ENCODE data around the gene DAP. TPM values are rescaled to one million over a fixed set of nuclear protein-coding genes. Genes with fewer than 3 reads are reported as not detected.

The DAP gene
- total RNA-seq, 1 experiment from 2014 or later, result 108 TPM

DNA sequence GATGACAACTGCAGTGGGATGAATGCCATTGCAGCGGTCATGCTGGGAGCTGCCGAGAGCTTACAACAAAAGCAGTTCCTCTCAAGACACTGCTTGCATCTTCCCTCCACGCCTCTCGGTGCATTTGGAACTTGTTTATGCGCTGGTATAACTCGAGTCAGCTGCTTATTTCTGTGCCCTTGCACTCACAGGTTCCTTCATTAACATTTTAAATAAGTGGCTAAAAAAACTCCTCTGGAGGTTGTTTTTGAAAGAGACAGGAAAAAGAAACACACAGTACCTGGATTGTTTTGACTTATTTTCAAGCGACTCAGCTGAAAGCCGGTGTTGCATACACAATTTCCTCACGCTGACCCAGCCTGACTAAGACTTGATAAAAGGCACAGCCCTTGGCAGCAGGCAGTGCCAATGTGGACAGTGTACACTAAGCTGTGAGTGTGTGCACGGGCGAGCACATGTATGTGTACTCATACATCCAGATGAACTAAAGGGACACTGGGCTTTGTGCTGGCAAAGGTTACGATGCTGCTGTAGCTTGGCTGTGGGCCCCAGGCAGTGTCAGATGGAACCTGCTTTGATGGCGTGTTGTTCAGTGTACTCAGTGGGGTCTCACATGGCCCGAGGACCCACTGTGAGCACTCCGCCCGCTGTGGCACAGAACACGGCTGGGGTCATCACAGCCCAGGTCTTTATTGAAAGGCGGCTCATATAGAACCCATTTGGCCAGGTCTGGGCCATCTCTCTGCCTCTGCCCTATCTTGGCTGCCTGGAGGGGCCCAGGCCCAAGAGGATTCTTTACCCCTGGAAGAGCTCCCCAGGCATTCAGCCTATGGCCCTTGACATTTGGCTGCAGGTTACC lies 104.8 kb downstream of the DAP start:
- intact Hi-C loops (cut with micrococcal nuclease; ENCODE audit: unreplicated experiment) (no loop called here), in situ Hi-C loops (cut with HindIII; ENCODE audit: low pct_unique_long_range_greater_than_20kb, low sequenced_read_pairs) (no loop called here)
- DNase-seq (ENCODE audit: low read depth, low spot score) (no peak), ATAC-seq (no peak)
- CTCF ChIA-PET, result no interaction called here
- H3K27ac ChIP-seq (ENCODE audit: low read length), result no peak overlapping the region
- POLR2A ChIA-PET, result no interaction called here
- no peaks in the 10 kb centered on the region for H3K9me3 ChIP-seq (ENCODE audit: control insufficient read depth, insufficient read depth, low read depth, low read length)
- no peak overlapping the region for H3K4me3 ChIP-seq (ENCODE audit: low read depth in 2 of 2, low read length in 2 of 2)
- no peaks in the 10 kb centered on the region for H3K4me1 ChIP-seq (ENCODE audit: control insufficient read depth, insufficient read depth, low read length)
- no peaks in the 10 kb centered on the region for H3K27me3 ChIP-seq (ENCODE audit: control insufficient read depth, insufficient read depth, low read length)
- no TSS peak for BruUV-seq (replicated peaks)
- H3K36me3 ChIP-seq (ENCODE audit: control insufficient read depth, insufficient read depth, low read length), result no peaks in the 10 kb centered on the region
- TF ChIP-seq TCF7L2 (IDR thresholded peaks at IDR 0.05; ENCODE audit: low read depth, low read length) (no peak), REST (IDR thresholded peaks at IDR 0.05; ENCODE audit: insufficient read depth in 1 of 2, low read depth in 2 of 2, low read length in 1 of 2) (no peak), SIN3A (IDR thresholded peaks at IDR 0.05; ENCODE audit: borderline replicate concordance, insufficient read depth, low read depth, low read length) (no peak), POLR2AphosphoS5 (IDR thresholded peaks at IDR 0.05; ENCODE audit: low read depth, low read length) (no peak)
- TF ChIP-seq, protein P1, sequence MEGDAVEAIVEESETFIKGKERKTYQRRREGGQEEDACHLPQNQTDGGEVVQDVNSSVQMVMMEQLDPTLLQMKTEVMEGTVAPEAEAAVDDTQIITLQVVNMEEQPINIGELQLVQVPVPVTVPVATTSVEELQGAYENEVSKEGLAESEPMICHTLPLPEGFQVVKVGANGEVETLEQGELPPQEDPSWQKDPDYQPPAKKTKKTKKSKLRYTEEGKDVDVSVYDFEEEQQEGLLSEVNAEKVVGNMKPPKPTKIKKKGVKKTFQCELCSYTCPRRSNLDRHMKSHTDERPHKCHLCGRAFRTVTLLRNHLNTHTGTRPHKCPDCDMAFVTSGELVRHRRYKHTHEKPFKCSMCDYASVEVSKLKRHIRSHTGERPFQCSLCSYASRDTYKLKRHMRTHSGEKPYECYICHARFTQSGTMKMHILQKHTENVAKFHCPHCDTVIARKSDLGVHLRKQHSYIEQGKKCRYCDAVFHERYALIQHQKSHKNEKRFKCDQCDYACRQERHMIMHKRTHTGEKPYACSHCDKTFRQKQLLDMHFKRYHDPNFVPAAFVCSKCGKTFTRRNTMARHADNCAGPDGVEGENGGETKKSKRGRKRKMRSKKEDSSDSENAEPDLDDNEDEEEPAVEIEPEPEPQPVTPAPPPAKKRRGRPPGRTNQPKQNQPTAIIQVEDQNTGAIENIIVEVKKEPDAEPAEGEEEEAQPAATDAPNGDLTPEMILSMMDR (IDR thresholded peaks at IDR 0.05), result no peak

GRCh38 chr5:10655161-10655971 lies 105.7 kb downstream of the DAP start:
- no peak for ATAC-seq
- CTCF ChIA-PET, result no interaction called here

More at GRCh38 chr5:10655161-10655971, 105.7 kb downstream of the DAP start:
- no peaks in the 10 kb centered on the region for H3K9me3 ChIP-seq (ENCODE audit: control insufficient read depth, insufficient read depth, low read depth, low read length)
- no peaks in the 10 kb centered on the region for H3K27me3 ChIP-seq (ENCODE audit: control insufficient read depth, insufficient read depth, low read length)
- H3K36me3 ChIP-seq (ENCODE audit: control insufficient read depth, insufficient read depth, low read length), result no peaks in the 10 kb centered on the region
- H3K4me1 ChIP-seq (ENCODE audit: control insufficient read depth, insufficient read depth, low read length), result no peaks in the 10 kb centered on the region
- in situ Hi-C loops (cut with HindIII; ENCODE audit: low pct_unique_long_range_greater_than_20kb, low sequenced_read_pairs) (no loop called here), intact Hi-C loops (cut with micrococcal nuclease; ENCODE audit: unreplicated experiment) (no loop called here)
- H3K27ac ChIP-seq (ENCODE audit: low read length), result no peak overlapping the region
- no peak overlapping the region for H3K4me3 ChIP-seq (ENCODE audit: low read depth in 2 of 2, low read length in 2 of 2)
- POLR2A ChIA-PET, result no interaction called here
- no TSS peak for BruUV-seq (replicated peaks)
- DNase-seq (ENCODE audit: low read depth, low spot score), result no peak
- TF ChIP-seq TCF7L2 (IDR thresholded peaks at IDR 0.05; ENCODE audit: low read depth, low read length) (no peak), REST (IDR thresholded peaks at IDR 0.05; ENCODE audit: insufficient read depth in 1 of 2, low read depth in 2 of 2, low read length in 1 of 2) (no peak), POLR2AphosphoS5 (IDR thresholded peaks at IDR 0.05; ENCODE audit: low read depth, low read length) (no peak), SIN3A (IDR thresholded peaks at IDR 0.05; ENCODE audit: borderline replicate concordance, insufficient read depth, low read depth, low read length) (no peak)
- TF ChIP-seq, protein P1 (IDR thresholded peaks at IDR 0.05), result no peak
